ENCODE data around the gene SPANXC. TPM values are rescaled to one million over a fixed set of nuclear protein-coding genes. Genes with fewer than 3 reads are reported as not detected.
"Not testable (repeated sequence)": the region's sequence is repeated elsewhere in the genome, so short reads cannot be mapped to it uniquely, and the experiment has no call there.

The SPANXC gene
- total RNA-seq = not detected
- not detected for polyA plus RNA-seq

GRCh38 chrX:141242417-141242816, at the start of gene SPANXC:
TSS of gene SPANXC (minus strand) at chrX:141242517. CDS start at chrX:141242457, 60 bp downstream.
- 97% methylated on average over 5 of the region's 12 CpGs for WGBS
- DNase-seq (ENCODE audit: extremely low spot score) = not testable (repeated sequence)

GRCh38 chrX:141279476-141279875, 37.2 kb upstream of the SPANXC start:
- H3K27ac ChIP-seq (ENCODE audit: low read depth) = no peak overlapping the region
- H3K4me3 ChIP-seq (ENCODE audit: low read depth, low read length) = no peak overlapping the region
- no peak for DNase-seq (ENCODE audit: extremely low spot score)
- H3K4me1 ChIP-seq (ENCODE audit: insufficient read depth) = no peaks in the 10 kb centered on the region
- WGBS = 44% methylated on average over 2 of the region's 2 CpGs
- H3K36me3 ChIP-seq (ENCODE audit: insufficient read depth) = no peaks in the 10 kb centered on the region

More at GRCh38 chrX:141242417-141242816, at the start of gene SPANXC:
- H3K4me3 ChIP-seq (ENCODE audit: low read depth, low read length); H3K27ac ChIP-seq (ENCODE audit: low read depth); H3K36me3 ChIP-seq (ENCODE audit: insufficient read depth); H3K4me1 ChIP-seq (ENCODE audit: insufficient read depth): not testable (repeated sequence)

- Histone ChIP-seq H3K36me3 (ENCODE audit: insufficient read depth) (no peaks in the 10 kb centered on the region), H3K27ac (ENCODE audit: low read depth) (no peak overlapping the region), H3K4me1 (ENCODE audit: insufficient read depth) (no peaks in the 10 kb centered on the region), H3K4me3 (ENCODE audit: low read depth, low read length) (no peak overlapping the region)
- whole genome bisulfite sequencing = 70% methylated on average over 3 of the region's 3 CpGs
- no peak for DNase-seq (ENCODE audit: extremely low spot score)
These were observed 36.0 kb upstream of the SPANXC start for GRCh38 chrX:141278306-141278705.

GRCh38 chrX:141258080-141258479, 15.8 kb upstream of the SPANXC start:
- DNase-seq (ENCODE audit: extremely low spot score) = no peak
- no peak overlapping the region for H3K4me3 ChIP-seq (ENCODE audit: low read depth, low read length)
- H3K4me1 ChIP-seq (ENCODE audit: insufficient read depth) = no peaks in the 10 kb centered on the region
- no peaks in the 10 kb centered on the region for H3K36me3 ChIP-seq (ENCODE audit: insufficient read depth)
- 77% methylated on average over 1 of the region's 1 CpG for WGBS
- no peak overlapping the region for H3K27ac ChIP-seq (ENCODE audit: low read depth)

GRCh38 chrX:141221611-141222010, 20.7 kb downstream of the SPANXC start:
- Histone ChIP-seq H3K4me3 (ENCODE audit: low read depth, low read length) (no peak overlapping the region), H3K4me1 (ENCODE audit: insufficient read depth) (no peaks in the 10 kb centered on the region), H3K36me3 (ENCODE audit: insufficient read depth) (no peaks in the 10 kb centered on the region), H3K27ac (ENCODE audit: low read depth) (no peak overlapping the region)
- no peak for DNase-seq (ENCODE audit: extremely low spot score)
- WGBS = 87% methylated on average over 2 of the region's 2 CpGs

DNA sequence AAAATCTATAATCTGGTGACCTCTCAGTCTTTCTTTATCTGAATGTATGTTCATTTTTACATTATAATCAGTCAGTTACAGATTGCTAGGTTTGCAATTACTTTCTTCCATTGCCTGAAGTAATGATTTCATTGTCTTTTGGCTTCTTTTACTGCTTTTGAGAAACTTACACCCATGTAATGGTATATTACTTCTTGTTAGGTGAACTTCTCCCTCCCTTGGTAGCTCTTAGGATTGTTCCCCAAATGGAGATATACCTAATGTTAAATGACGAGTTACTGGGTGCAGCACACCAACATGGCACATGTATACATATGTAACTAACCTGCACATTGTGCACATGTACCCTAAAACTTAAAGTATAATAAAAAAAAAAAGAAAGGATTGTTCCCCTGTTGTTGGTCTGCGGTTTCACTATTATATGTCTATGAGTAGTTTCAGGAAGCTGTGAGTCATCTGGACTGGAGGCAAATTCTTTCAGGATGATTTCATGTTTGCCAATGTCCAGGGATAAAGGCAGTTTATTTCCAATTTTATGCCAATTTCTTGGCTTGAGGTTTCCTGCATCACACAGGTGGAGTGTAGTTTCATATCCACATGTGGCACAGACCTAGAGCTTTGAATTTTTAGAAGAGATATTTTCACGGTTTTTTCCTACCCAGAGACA, 21.8 kb downstream of the SPANXC start:
- DNase-seq (ENCODE audit: extremely low spot score) = no peak
- WGBS = 78% methylated on average over 3 of the region's 3 CpGs
- Histone ChIP-seq H3K27ac (ENCODE audit: low read depth) (no peak overlapping the region), H3K4me3 (ENCODE audit: low read depth, low read length) (no peak overlapping the region), H3K36me3 (ENCODE audit: insufficient read depth) (no peaks in the 10 kb centered on the region), H3K4me1 (ENCODE audit: insufficient read depth) (no peaks in the 10 kb centered on the region)

DNA sequence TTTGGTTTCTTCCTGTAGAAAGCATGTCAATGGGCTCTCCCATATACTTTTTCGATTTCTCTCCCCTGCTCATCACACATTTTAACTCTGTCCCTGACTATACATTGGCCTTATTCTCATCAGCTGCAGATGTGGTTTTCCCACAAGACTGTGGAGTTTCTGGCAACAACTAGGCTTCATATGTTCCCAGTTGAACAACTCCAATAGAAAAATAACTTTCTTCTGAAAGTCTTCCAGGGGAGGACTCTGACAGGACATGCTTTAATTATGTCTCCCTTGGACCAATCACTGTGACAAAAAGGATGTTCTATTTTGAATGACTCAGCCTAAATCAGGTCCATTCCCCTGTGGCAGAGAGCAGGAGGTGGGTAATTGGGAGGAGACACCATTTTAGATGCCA, 28.1 kb downstream of the SPANXC start:
- Histone ChIP-seq H3K27ac (ENCODE audit: low read depth) (no peak overlapping the region), H3K4me1 (ENCODE audit: insufficient read depth) (no peaks in the 10 kb centered on the region), H3K36me3 (ENCODE audit: insufficient read depth) (no peaks in the 10 kb centered on the region), H3K4me3 (ENCODE audit: low read depth, low read length) (no peak overlapping the region)
- 95% methylated on average over 1 of the region's 1 CpG for WGBS
- no peak for DNase-seq (ENCODE audit: extremely low spot score)

DNA sequence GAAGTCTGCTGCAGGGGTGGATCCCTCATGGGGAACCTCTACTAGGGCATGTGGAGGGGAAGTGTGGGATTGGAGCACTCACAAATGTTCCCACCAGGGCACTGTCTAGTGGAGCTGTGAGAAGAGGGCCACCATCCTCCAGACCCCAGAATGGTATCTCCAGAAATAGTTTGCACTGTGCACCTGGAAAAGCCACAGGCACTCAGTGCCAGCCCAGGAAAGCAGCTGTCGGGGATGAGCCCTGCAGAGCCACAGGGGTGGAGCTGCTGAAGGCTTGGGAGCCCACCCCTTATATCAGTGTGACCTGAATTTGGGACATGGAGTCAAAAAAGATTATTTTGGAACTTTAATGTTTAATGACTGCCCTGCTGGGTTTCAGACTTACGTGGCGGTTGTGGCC, 40.4 kb downstream of the SPANXC start:
- Histone ChIP-seq H3K27ac (ENCODE audit: low read depth) (no peak overlapping the region), H3K4me1 (ENCODE audit: insufficient read depth) (no peaks in the 10 kb centered on the region), H3K4me3 (ENCODE audit: low read depth, low read length) (no peak overlapping the region), H3K36me3 (ENCODE audit: insufficient read depth) (no peaks in the 10 kb centered on the region)
- DNase-seq (ENCODE audit: extremely low spot score) = no peak
- 94% methylated on average over 3 of the region's 3 CpGs for WGBS

Other genes with a start within 250 kb of the SPANXC start
- gene SPANXB1, start 239.9 kb downstream of the SPANXC start, total RNA-seq = not detected
- gene SPANXB1, start 239.9 kb downstream of the SPANXC start, polyA plus RNA-seq = not detected
- gene LDOC1, start 65.4 kb downstream of the SPANXC start, total RNA-seq = 6.4 TPM
- 43.7 TPM for gene LDOC1, start 65.4 kb downstream of the SPANXC start, polyA plus RNA-seq